Fibroblast of the aortic adventitia (primary cell): ENCODE results near the gene BABAM2. TPM values are rescaled to one million over a fixed set of nuclear protein-coding genes. Genes with fewer than 3 reads are reported as not detected.

ENCODE experiments used
- DNase-seq: peaks from one replicate; pipeline ENCODE4 v3.0.0-alpha.2; 2010; ENCODE audit warnings: low read depth
- H3K4me3 ChIP-seq: 2 replicates; pipeline ENCODE4 v1.5.1; 2011; ENCODE audit warnings: low read depth, mild to moderate bottlenecking, control low read depth, low read length, moderate library complexity
- total RNA-seq: library from RNA; depleted of rRNA; stranded (reverse); fragments of >200 nt; gene quantifications from 2 replicates; pipeline ENCODE4 v1.2.3, GENCODE V29; 2012; ENCODE audit warnings: low replicate concordance
- TF ChIP-seq, protein P1 (sequence below): IDR thresholded peaks from 2 replicates; pipeline ENCODE4 v1.5.1; 2011; ENCODE audit warnings: mild to moderate bottlenecking, low read length, control low read depth, inconsistent platforms; ENCODE audit not compliant: insufficient read depth

The BABAM2 gene
- total RNA-seq, 1 donor = 45.3 TPM

DNA sequence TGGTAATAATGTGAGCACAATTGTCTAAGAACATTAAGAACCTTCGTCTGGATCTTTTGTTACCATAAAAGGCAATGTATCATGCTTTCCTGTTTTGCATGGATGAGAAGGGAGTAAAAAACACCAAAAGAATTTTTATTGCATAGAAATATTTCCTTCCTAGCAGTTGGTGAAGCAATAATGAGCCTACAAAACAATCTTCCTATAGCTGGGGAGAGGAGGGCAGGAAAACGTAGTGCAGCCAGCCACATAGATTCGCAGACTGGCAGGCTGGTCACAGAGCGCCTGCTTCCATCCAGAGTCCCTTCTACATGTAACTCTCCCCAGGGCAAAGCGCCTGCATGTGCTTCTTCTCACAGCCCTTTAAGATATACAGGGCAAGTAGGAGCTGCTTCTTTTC, 190.4 kb downstream of the BABAM2 start:
- no peak for DNase-seq
- TF ChIP-seq, protein P1, sequence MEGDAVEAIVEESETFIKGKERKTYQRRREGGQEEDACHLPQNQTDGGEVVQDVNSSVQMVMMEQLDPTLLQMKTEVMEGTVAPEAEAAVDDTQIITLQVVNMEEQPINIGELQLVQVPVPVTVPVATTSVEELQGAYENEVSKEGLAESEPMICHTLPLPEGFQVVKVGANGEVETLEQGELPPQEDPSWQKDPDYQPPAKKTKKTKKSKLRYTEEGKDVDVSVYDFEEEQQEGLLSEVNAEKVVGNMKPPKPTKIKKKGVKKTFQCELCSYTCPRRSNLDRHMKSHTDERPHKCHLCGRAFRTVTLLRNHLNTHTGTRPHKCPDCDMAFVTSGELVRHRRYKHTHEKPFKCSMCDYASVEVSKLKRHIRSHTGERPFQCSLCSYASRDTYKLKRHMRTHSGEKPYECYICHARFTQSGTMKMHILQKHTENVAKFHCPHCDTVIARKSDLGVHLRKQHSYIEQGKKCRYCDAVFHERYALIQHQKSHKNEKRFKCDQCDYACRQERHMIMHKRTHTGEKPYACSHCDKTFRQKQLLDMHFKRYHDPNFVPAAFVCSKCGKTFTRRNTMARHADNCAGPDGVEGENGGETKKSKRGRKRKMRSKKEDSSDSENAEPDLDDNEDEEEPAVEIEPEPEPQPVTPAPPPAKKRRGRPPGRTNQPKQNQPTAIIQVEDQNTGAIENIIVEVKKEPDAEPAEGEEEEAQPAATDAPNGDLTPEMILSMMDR = no peak
- H3K4me3 ChIP-seq = no peak overlapping the region

DNA sequence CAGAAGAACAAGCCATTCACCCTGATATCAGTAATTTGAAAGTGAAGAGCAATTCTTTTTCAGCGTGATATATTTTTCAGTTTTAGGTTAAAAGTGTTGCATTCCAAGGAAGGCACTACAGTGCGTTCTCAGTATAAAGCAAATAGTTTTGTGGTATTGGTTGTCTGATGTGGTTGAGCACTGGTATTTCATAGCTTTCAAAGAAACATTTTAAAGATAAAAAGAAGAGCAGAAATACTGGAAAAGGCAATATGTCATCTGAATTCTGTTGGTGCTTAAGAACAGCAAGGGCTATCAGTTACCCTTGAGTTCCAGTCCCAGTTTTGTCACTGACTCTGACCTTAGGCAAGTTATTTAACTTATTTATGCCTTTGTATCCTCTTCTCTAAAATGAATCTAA, 191.6 kb downstream of the BABAM2 start:
- TF ChIP-seq, protein P1 = no peak
- H3K4me3 ChIP-seq = no peak overlapping the region
- no peak for DNase-seq

DNA sequence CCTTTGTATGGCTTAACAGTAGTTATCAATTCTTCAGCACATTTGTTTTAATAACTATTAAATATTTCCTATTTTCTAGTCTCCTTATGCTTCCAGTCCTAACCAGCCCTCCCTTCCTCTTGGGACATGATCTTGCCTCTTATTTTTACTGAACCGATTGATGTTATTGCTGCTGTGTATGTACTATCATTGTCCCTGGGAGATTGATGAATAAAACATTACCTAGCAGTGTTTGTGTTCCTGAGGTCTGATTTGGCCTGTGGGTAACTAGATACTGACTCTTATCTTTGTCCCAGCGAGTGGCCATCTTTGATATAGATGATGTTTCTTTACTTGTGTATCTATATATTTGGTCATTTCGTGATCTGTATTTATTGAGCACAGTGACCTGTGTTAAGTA, 192.9 kb downstream of the BABAM2 start:
- DNase-seq = no peak
- TF ChIP-seq, protein P1 = no peak
- no peak overlapping the region for H3K4me3 ChIP-seq

DNA sequence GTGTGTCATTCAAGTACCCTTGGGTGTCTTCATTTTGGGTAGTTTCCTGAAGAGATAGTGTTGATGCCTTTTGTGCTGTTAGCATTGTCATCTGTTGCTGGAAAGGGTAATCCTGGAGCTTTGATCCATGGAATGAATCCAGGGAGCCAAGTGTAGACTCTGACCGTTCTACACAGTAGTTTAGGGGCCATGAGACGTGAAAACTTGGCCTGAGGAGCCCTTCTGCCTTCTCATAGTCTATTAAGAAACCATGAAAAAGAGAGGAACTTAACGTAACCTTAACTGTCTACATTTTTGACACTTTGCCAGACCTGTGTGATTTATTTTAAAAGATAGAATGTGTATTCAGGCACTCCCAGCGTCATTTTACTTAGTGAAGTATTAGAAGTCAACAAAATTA, 194.0 kb downstream of the BABAM2 start:
- DNase-seq = no peak
- TF ChIP-seq, protein P1 = no peak
- no peak overlapping the region for H3K4me3 ChIP-seq

DNA sequence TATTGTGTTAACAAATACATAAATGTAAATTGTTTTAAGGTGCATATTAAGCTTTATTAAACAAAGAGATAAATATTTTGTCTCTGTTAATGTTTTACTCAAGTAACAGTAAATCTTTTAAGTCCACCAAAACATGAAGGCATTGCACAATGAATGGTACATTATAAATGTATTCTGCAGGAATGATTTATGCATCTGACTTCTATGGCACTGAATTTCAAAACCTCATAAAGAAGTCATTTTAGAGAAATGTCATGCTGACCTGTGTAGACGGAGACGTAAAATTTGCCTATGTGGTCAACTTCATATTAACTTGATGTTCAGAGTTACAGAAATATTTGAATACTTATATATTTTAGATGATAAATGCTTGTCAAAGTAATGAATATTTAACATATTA, 194.7 kb downstream of the BABAM2 start:
- H3K4me3 ChIP-seq = no peak overlapping the region
- no peak for DNase-seq
- TF ChIP-seq, protein P1 = no peak

DNA sequence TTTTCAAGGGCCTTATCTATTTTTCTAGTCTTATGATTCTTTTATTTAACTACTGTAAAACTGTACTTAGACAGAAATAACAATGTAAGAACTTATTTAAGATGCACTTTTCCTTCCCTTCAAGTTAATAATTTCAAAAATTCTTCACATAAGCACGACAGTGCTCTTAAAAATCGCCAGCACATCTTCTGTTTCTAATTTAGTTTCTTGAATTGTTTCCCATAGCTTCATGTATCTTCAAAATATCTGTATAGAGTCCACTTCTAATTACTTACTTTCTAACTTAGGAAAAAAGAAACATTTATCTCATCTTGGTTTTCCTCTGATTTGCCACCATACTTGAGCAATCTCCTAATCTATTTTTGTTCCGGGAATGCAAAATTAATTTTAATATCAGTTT, 196.1 kb downstream of the BABAM2 start:
- TF ChIP-seq, protein P1 = no peak
- DNase-seq = no peak
- H3K4me3 ChIP-seq = no peak overlapping the region

DNA sequence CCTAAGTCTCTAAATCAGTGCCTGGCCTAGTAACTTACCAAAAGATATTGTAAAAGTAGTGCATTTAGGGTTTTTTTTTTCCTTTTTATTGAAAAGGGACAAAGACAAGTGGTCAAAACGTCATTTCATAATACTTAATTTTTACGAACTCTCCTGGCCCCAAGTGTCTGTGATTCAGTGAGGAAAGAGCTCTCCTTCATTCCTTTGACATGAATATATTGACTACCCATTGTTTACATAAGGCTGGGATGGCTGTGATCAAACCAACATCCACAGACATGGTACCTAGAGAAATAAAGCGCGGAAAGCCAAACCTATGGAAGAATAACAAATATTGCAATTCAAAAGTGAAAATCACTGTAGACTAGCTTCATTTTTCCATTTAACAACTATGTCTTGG, 198.4 kb downstream of the BABAM2 start:
- peak; percentile 35 for DNase-seq
- TF ChIP-seq, protein P1 = no peak
- no peak overlapping the region for H3K4me3 ChIP-seq
